Parathyroid adenoma (tissue), 2 donors: Measurements from ENCODE around the gene RNASET2.
"Not testable (repeated sequence)": the region's sequence is repeated elsewhere in the genome, so short reads cannot be mapped to it uniquely, and the experiment has no call there.

Source experiments
- H2AFZ ChIP-seq: fragments of 300-600 bp; sonication (generic); one replicate; pipeline ENCODE4 v1.7.0; 2017; ENCODE audit warnings: antibody characterized with exemption, mild to moderate bottlenecking
- H3K27ac ChIP-seq: fragments of 300-600 bp; sonication (generic); one replicate; pipeline ENCODE4 v1.7.0; 2017
- H3K27me3 ChIP-seq: fragments of 300-600 bp; sonication (generic); one replicate; pipeline ENCODE4 v1.7.0; 2017; ENCODE audit warnings: low read length; ENCODE audit not compliant: control insufficient read depth, insufficient read depth
- H3K36me3 ChIP-seq: fragments of 300-600 bp; sonication (generic); one replicate; pipeline ENCODE4 v1.7.0; 2017; ENCODE audit warnings: low read length; ENCODE audit not compliant: control insufficient read depth, insufficient read depth
- H3K4me1 ChIP-seq: fragments of 300-600 bp; sonication (generic); one replicate; pipeline ENCODE4 v1.7.0; 2017; ENCODE audit warnings: control low read depth
- H3K4me2 ChIP-seq: fragments of 300-600 bp; sonication (generic); one replicate; pipeline ENCODE4 v1.7.0; 2017; ENCODE audit warnings: low read length
- H3K4me3 ChIP-seq: fragments of 300-600 bp; sonication (generic); one replicate; pipeline ENCODE4 v1.7.0; 2017; ENCODE audit warnings: low read depth, low read length
- H3K79me2 ChIP-seq: fragments of 300-600 bp; sonication (generic); one replicate; pipeline ENCODE4 v1.7.0; 2017; ENCODE audit warnings: control low read depth
- H3K9ac ChIP-seq: fragments of 300-600 bp; sonication (generic); one replicate; pipeline ENCODE4 v1.7.0; 2017; ENCODE audit warnings: mild to moderate bottlenecking
- H3K9me3 ChIP-seq: fragments of 300-600 bp; sonication (generic); one replicate; pipeline ENCODE4 v1.7.0; 2017; ENCODE audit warnings: low read length; ENCODE audit not compliant: control insufficient read depth
- TF ChIP-seq, protein P1 (sequence below): fragments of 300-600 bp; sonication (generic); IDR thresholded peaks from one replicate; pipeline ENCODE4 v1.7.0; 2017; ENCODE audit warnings: antibody characterized with exemption, mild to moderate bottlenecking
- donor health status: primary hyperparathyroidism.

RNASET2 gene

DNA sequence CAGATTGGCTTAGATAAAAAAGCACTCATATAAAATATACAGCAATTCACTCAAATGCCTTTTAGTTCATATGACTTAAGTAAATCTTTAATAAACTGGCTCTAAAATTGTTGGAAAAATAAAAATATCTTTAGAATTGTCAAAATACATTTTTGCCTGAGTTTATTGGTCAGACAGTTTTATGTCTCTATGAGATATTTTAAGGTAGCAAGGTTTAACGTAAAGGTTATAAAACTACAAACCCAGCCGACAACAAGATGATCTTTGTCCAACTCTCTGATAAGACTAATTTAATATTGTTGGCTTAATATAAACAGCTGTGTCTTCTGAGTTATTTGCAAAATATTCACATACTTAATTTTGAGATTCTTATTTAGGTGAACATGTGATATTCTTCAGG lies 39.5 kb downstream of the RNASET2 start:
- Histone ChIP-seq H3K4me1 (no peaks in the 10 kb centered on the region), H3K9ac (no peak overlapping the region), H3K27me3 (no peaks in the 10 kb centered on the region), H3K36me3 (peaks cover 3% of the 10 kb centered on the region), H3K4me2 (no peak overlapping the region), H3K4me3 (no peak overlapping the region), H3K79me2 (no peaks in the 10 kb centered on the region), H3K9me3 (no peaks in the 10 kb centered on the region), H3K27ac (no peak overlapping the region), H2AFZ (no peak overlapping the region)
- TF ChIP-seq, protein P1, sequence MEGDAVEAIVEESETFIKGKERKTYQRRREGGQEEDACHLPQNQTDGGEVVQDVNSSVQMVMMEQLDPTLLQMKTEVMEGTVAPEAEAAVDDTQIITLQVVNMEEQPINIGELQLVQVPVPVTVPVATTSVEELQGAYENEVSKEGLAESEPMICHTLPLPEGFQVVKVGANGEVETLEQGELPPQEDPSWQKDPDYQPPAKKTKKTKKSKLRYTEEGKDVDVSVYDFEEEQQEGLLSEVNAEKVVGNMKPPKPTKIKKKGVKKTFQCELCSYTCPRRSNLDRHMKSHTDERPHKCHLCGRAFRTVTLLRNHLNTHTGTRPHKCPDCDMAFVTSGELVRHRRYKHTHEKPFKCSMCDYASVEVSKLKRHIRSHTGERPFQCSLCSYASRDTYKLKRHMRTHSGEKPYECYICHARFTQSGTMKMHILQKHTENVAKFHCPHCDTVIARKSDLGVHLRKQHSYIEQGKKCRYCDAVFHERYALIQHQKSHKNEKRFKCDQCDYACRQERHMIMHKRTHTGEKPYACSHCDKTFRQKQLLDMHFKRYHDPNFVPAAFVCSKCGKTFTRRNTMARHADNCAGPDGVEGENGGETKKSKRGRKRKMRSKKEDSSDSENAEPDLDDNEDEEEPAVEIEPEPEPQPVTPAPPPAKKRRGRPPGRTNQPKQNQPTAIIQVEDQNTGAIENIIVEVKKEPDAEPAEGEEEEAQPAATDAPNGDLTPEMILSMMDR = no peak

DNA sequence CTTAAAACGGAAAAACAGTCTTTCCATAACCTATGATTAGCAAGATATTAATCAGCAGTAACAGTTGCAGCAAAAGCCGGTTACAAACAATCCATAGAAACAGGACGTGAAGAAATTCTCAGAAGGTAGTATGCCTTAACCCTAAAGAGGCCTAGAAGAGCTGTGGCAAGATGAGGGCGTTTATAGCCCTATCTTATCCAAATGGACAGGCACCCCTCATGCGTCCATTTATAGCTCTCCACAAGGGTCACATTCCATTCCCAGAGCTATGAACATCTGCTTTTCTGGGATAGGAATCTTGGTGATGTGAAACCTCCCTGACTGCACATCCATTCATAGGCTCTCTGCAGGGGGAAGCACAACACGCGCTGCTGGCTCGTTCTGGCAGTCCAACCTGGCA lies 40.9 kb downstream of the RNASET2 start:
- not testable (repeated sequence) for H3K4me3 ChIP-seq, H3K4me1 ChIP-seq, H2AFZ ChIP-seq

DNA sequence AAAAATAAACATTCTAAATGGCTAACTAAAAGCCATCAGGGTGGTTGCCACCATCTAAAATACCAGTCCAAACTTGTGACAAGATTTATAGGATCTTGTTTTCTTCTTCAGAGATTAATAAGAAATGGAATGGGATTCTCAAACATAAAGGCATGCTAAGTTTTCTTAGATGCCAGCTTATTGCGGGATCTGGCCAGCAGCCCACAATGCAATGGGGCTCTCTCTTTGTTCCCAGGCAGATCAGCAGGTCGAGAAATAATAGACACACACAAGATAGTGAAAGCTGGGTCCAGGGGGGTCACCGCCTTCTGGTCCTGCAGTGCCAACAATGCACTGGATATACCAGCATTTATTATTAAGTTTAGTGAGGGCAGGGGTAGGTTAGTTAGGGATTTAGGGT lies 41.4 kb downstream of the RNASET2 start:
- H3K27me3 ChIP-seq, H3K27ac ChIP-seq, H3K4me1 ChIP-seq, H2AFZ ChIP-seq, H3K9ac ChIP-seq, H3K79me2 ChIP-seq, H3K4me3 ChIP-seq, H3K4me2 ChIP-seq, H3K36me3 ChIP-seq, H3K9me3 ChIP-seq: not testable (repeated sequence)

More for the DNA sequence above, 40.9 kb downstream of the RNASET2 start:
- not testable (repeated sequence) for H3K27me3 ChIP-seq, H3K9ac ChIP-seq, H3K4me2 ChIP-seq, H3K36me3 ChIP-seq, H3K79me2 ChIP-seq, H3K27ac ChIP-seq, H3K9me3 ChIP-seq

DNA sequence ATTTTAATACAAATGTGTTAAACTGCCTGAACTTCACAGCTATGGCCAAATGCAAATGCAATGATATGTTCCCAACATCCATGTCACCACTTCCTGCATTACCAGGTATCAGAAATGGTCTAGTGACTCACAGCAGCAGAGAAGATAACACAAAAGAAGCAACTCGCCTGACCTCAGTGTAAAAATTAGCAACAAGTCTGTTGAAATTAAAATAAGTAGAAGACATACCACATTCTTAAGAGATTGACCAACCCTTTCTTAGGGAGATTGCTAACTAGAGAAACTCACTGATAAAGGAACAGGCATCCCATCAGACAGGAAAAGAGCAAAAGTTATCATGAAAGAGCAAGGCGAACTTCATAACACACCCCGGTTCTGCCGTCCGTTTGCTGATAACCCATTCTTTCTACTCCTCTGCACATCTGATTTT lies 45.1 kb downstream of the RNASET2 start:
- H3K9ac ChIP-seq = no peak overlapping the region

DNA sequence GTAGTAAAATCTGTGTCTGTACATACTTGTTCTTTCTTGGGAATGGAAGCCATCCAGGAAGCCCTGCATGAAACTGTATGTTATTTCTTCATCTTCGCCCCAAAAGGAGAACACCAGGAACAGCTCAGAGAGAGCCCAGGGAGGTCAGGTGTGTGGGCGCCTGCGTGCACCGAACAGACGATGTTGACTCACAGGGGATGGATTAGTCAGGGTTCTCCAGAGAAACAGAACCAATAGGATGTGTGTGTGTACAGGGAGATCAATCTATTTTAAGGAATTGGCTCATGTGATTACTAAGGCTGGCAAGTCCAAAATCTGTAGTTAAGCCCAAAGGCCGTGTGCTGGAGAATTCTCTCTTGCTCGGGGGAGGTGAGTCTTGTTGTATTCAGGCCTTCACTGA lies 45.7 kb downstream of the RNASET2 start:
- no peak overlapping the region for H3K4me3 ChIP-seq
- H2AFZ ChIP-seq = no peak overlapping the region
- no peaks in the 10 kb centered on the region for H3K27me3 ChIP-seq
- H3K36me3 ChIP-seq = no peaks in the 10 kb centered on the region
- H3K4me2 ChIP-seq = no peak overlapping the region
- H3K27ac ChIP-seq = no peak overlapping the region
- peaks cover 9% of the 10 kb centered on the region for H3K4me1 ChIP-seq
- H3K79me2 ChIP-seq = no peaks in the 10 kb centered on the region
- H3K9ac ChIP-seq = no peak overlapping the region
- H3K9me3 ChIP-seq = no peaks in the 10 kb centered on the region
- TF ChIP-seq, protein P1 = no peak

More for the DNA sequence above, 45.1 kb downstream of the RNASET2 start:
- Histone ChIP-seq H3K36me3 (no peaks in the 10 kb centered on the region), H3K9me3 (no peaks in the 10 kb centered on the region), H3K27ac (no peak overlapping the region), H3K4me3 (no peak overlapping the region), H2AFZ (no peak overlapping the region), H3K27me3 (no peaks in the 10 kb centered on the region), H3K79me2 (no peaks in the 10 kb centered on the region), H3K4me1 (peaks cover 9% of the 10 kb centered on the region), H3K4me2 (no peak overlapping the region)
- TF ChIP-seq, protein P1 = no peak

DNA sequence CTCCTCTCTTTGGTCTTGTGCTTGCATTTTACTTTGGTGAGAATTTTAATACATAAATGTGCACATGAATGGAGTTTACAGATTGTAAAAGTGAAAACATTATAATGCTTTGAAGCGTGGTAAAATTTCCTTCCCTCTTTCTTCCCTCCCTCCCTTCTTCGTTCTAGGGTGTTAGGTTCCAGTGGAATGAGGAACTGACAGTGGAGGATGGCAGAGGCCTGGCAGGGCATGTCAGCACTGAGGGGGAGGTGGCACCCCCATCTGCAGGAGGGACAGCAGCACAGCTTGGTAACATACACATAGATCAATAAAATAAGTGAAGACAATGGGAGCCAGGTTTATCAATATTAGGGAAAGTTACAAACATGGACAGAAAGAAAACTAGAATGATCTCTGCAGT lies 47.5 kb downstream of the RNASET2 start:
- TF ChIP-seq, protein P1 = no peak
- no peak overlapping the region for H2AFZ ChIP-seq
- H3K4me1 ChIP-seq = peaks cover 9% of the 10 kb centered on the region
- H3K36me3 ChIP-seq = no peaks in the 10 kb centered on the region
- H3K27ac ChIP-seq = no peak overlapping the region
- no peak overlapping the region for H3K9ac ChIP-seq
- H3K9me3 ChIP-seq = no peaks in the 10 kb centered on the region
- H3K27me3 ChIP-seq = no peaks in the 10 kb centered on the region
- no peak overlapping the region for H3K4me2 ChIP-seq
- H3K79me2 ChIP-seq = no peaks in the 10 kb centered on the region
- no peak overlapping the region for H3K4me3 ChIP-seq
